PC-3 (cell line): ENCODE measurements around the gene JAG2. TPM values are rescaled to one million over a fixed set of nuclear protein-coding genes. Genes with fewer than 3 reads are reported as not detected.
A peak's percentile ranks its signal among the peaks of the same experiment; 100 is the strongest.

ENCODE experiments used
- ATAC-seq: fragments of 200-7000 bp; cut with Tn5 transposase; 2 replicates; pipeline ENCODE4 v1.9.1; 2020; ENCODE audit warnings: mild to moderate bottlenecking, moderate library complexity
- BruUV-seq: library from RNA; stranded (reverse); fragments of 400-500 nt; replicated peaks from 2 replicates; lab custom pipeline; 2021; lab: Mats Ljungman, UMichigan
- CTCF ChIA-PET: fragments of 300-600 bp; sonication (Branson Sonifier 250); formaldehyde crosslinking; loops from one replicate; lab custom pipeline; 2022; ENCODE audit warnings: antibody characterized with exemption; lab: Charles Lee
- POLR2A ChIA-PET: fragments of 300-600 bp; sonication (Branson Sonifier 250); formaldehyde crosslinking; loops from one replicate; lab custom pipeline; 2022; ENCODE audit warnings: antibody characterized with exemption; ENCODE audit not compliant: unreplicated experiment; lab: Charles Lee
- DNase-seq: peaks from one replicate; pipeline ENCODE4 v3.0.0-alpha.2; 2015
- H2AFZ ChIP-seq: fragments of 300-600 bp; sonication (generic); 2 replicates; pipeline ENCODE4 v1.6.0; 2016; ENCODE audit warnings: antibody characterized with exemption, low read length
- H3F3A ChIP-seq: fragments of 300-600 bp; sonication (generic); one replicate; pipeline ENCODE4 v1.6.0; 2017; ENCODE audit warnings: antibody characterized with exemption, low read length, control low read depth, mild to moderate bottlenecking; ENCODE audit not compliant: unreplicated experiment
- H3K27ac ChIP-seq: fragments of 300-600 bp; sonication (generic); 2 replicates; pipeline ENCODE4 v1.5.1; 2016; ENCODE audit warnings: mild to moderate bottlenecking, low read length
- H3K27me3 ChIP-seq: fragments of 300-600 bp; sonication (generic); 2 replicates; pipeline ENCODE4 v1.6.1; 2016; ENCODE audit warnings: low read length, mixed read lengths
- H3K36me3 ChIP-seq: fragments of 300-600 bp; sonication (generic); 2 replicates; pipeline ENCODE4 v1.6.1; 2016; ENCODE audit warnings: low read depth, mixed run types, low read length, mixed read lengths
- H3K4me1 ChIP-seq: fragments of 300-600 bp; sonication (generic); 2 replicates; pipeline ENCODE4 v1.5.1; 2016; ENCODE audit warnings: low read length; ENCODE audit not compliant: insufficient read depth
- H3K4me2 ChIP-seq: fragments of 300-600 bp; sonication (generic); 2 replicates; pipeline ENCODE4 v1.6.0; 2016; ENCODE audit warnings: low read length
- H3K4me3 ChIP-seq: fragments of 300-600 bp; sonication (generic); 2 replicates; pipeline ENCODE4 v1.5.1; 2016; ENCODE audit warnings: mild to moderate bottlenecking, low read length, mixed read lengths
- H3K79me2 ChIP-seq: fragments of 300-600 bp; sonication (generic); 2 replicates; pipeline ENCODE4 v1.6.1; 2017; ENCODE audit warnings: low read length, mixed read lengths
- H3K9ac ChIP-seq: fragments of 300-600 bp; sonication (generic); 2 replicates; pipeline ENCODE4 v1.6.0; 2016; ENCODE audit warnings: mild to moderate bottlenecking, low read length
- H3K9me2 ChIP-seq: fragments of 300-600 bp; sonication (generic); replicated peaks from 2 replicates; pipeline ENCODE4 v1.6.1; 2016; ENCODE audit warnings: mixed run types, low read length, mixed read lengths
- H3K9me3 ChIP-seq: fragments of 300-600 bp; sonication (generic); 2 replicates; pipeline ENCODE4 v1.6.1; 2016; ENCODE audit warnings: low read length, mixed read lengths
- H4K20me1 ChIP-seq: fragments of 300-600 bp; sonication (generic); 2 replicates; pipeline ENCODE4 v1.6.1; 2016; ENCODE audit warnings: low read length, mixed read lengths
- CTCF ChIP-seq: fragments of 300-600 bp; sonication (generic); conservative IDR thresholded peaks from 2 replicates; pipeline ENCODE4 v1.5.1; 2017; ENCODE audit warnings: antibody characterized with exemption, low read depth, mild to moderate bottlenecking, low read length
- EZH2 ChIP-seq: fragments of 300-600 bp; sonication (generic); IDR thresholded peaks from one replicate; pipeline ENCODE4 v1.6.1; 2017; ENCODE audit warnings: antibody characterized with exemption, mild to moderate bottlenecking, low read length; ENCODE audit not compliant: unreplicated experiment
- EZH2phosphoT487 ChIP-seq: fragments of 300-600 bp; sonication (generic); IDR thresholded peaks from 2 replicates; pipeline ENCODE4 v1.6.1; 2018; ENCODE audit warnings: mild to moderate bottlenecking, antibody characterized with exemption, low read length, borderline replicate concordance
- intact Hi-C: fragments of 100-400 bp; cut with micrococcal nuclease; formaldehyde crosslinking; loops from 2 replicates; pipeline ENCODE4 v1.9.0; 2023
- total RNA-seq: library from RNA; depleted of rRNA; stranded (reverse); fragments of >200 nt; gene quantifications from 2 replicates; pipeline ENCODE4 v1.2.3, GENCODE V29; 2014

The JAG2 gene
- total RNA-seq, 1 experiment from 2014 or later, result 57.1 TPM

- TF ChIP-seq EZH2 (no peak), CTCF (no peak), EZH2phosphoT487 (no peak)
- H3K9me3 ChIP-seq, result no peaks in the 10 kb centered on the region
- ChIA-PET CTCF (interaction anchor here (0.6 kb wide), 1 partner anchor 208 kb away, joined by 4 read pairs; the partner anchor contains the start of gene BRF1), POLR2A (no interaction called here)
- H3K9me2 ChIP-seq, result no peaks in the 10 kb centered on the region
- H3K9ac ChIP-seq, result peak overlapping the region; percentile 54
- BruUV-seq, result TSS peak; percentile 71
- H3F3A ChIP-seq, result peaks cover 5% of the 10 kb centered on the region
- peak; percentile 1 for ATAC-seq
- peaks cover 49% of the 10 kb centered on the region for H3K4me1 ChIP-seq
- peak overlapping the region; percentile 61 for H3K27ac ChIP-seq
- H3K4me3 ChIP-seq, result peak overlapping the region; percentile 61
- H3K36me3 ChIP-seq, result no peaks in the 10 kb centered on the region
- H3K27me3 ChIP-seq, result no peaks in the 10 kb centered on the region
- no peaks in the 10 kb centered on the region for H3K79me2 ChIP-seq
- DNase-seq, result peak; percentile 38
- intact Hi-C loops, result loop anchor here (5.0 kb wide), 1 partner anchor 75 kb away; the partner anchor contains the start of gene JAG2
- H3K4me2 ChIP-seq, result peak overlapping the region; percentile 82
- H2AFZ ChIP-seq, result peak overlapping the region; percentile 51; the same call in 1 of the 2 replicates
- no peaks in the 10 kb centered on the region for H4K20me1 ChIP-seq
These were observed 76.2 kb downstream of the JAG2 start for GRCh38 chr14:105092171-105093037.

GRCh38 chr14:105091517-105092170 lies 76.9 kb downstream of the JAG2 start:
- CTCF ChIA-PET, result interaction anchor here (0.6 kb wide), 1 partner anchor 209 kb away, joined by 4 read pairs; the partner anchor contains the start of gene BRF1
- Histone ChIP-seq H3K27me3 (no peaks in the 10 kb centered on the region), H3K9me3 (no peaks in the 10 kb centered on the region), H3K4me3 (peak overlapping the region; percentile 61; the same call in 1 of the 2 replicates), H4K20me1 (no peaks in the 10 kb centered on the region), H3K9me2 (no peaks in the 10 kb centered on the region), H3K9ac (peak overlapping the region; percentile 48), H3K36me3 (no peaks in the 10 kb centered on the region), H3K4me2 (peak overlapping the region; percentile 82), H3K4me1 (peaks cover 49% of the 10 kb centered on the region), H2AFZ (no peak overlapping the region), H3F3A (peaks cover 5% of the 10 kb centered on the region), H3K79me2 (no peaks in the 10 kb centered on the region), H3K27ac (peak overlapping the region; percentile 61)
- ATAC-seq (peak; percentile 37), DNase-seq (peak; percentile 92)
- POLR2A ChIA-PET, result no interaction called here
- intact Hi-C loops, result loop anchor here (2.0 to 5.0 kb wide), 2 partner anchors 76 to 261 kb away; partner anchors contain the start of gene JAG2
- no peak for TF ChIP-seq EZH2
- TF ChIP-seq EZH2phosphoT487, result peak; percentile 90
- no TSS peak for BruUV-seq

GRCh38 chr14:105091054-105091516 lies 77.5 kb downstream of the JAG2 start:
- peaks cover 49% of the 10 kb centered on the region for H3K4me1 ChIP-seq
- peaks cover 5% of the 10 kb centered on the region for H3F3A ChIP-seq
- H3K9me3 ChIP-seq, result no peaks in the 10 kb centered on the region
- H2AFZ ChIP-seq, result no peak overlapping the region
- no peak overlapping the region for H3K9ac ChIP-seq
- no peak overlapping the region; the same call in 1 of the 2 replicates for H3K4me3 ChIP-seq
- ChIA-PET POLR2A (no interaction called here), CTCF (interaction anchor here (1.3 to 1.4 kb wide), 2 partner anchors 17 to 97 kb away, joined by 4 to 10 read pairs; no protein-coding TSS in a partner anchor)
- TF ChIP-seq CTCF (no peak), EZH2 (no peak), EZH2phosphoT487 (no peak)
- no TSS peak for BruUV-seq
- no peaks in the 10 kb centered on the region for H4K20me1 ChIP-seq
- ATAC-seq (no peak), DNase-seq (no peak)
- H3K9me2 ChIP-seq, result no peaks in the 10 kb centered on the region
- H3K4me2 ChIP-seq, result peak overlapping the region; percentile 82
- no peaks in the 10 kb centered on the region for H3K79me2 ChIP-seq
- no peaks in the 10 kb centered on the region for H3K36me3 ChIP-seq
- intact Hi-C loops, result loop anchor here (2.0 to 5.0 kb wide), 2 partner anchors 76 to 262 kb away; partner anchors contain the start of gene JAG2
- no peaks in the 10 kb centered on the region for H3K27me3 ChIP-seq
- peak overlapping the region; percentile 61 for H3K27ac ChIP-seq
